Measurements from ENCODE around the gene PLA2G4A. TPM values are rescaled to one million over a fixed set of nuclear protein-coding genes. Genes with fewer than 3 reads are reported as not detected.

The PLA2G4A gene
- total RNA-seq, 4 donors from 2014 or later = 8.7 to 32.7 (median 19.5) TPM

DNA sequence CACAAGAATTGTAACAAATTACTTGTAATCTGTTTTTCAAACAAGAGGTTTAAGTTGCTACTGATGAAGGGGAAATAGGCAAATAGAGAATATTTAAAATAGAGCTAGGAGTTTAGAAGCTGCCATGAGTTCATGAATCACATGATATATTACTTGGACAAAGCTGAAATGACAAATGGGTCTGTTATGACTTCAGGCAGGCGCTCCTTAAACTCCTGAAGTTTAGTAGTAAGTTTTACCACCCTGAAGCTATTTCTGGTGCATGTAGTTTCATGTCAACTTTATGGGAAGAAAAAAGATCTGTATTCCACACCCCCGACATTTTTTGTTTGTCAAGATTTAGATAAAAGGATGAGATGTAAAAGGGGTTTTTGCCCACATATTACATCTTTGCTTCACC lies 58.5 kb downstream of the PLA2G4A start:
- Histone ChIP-seq H3K27ac (peak overlapping the region; percentile 38 to 41), H3K9me3 (no peaks in the 10 kb centered on the region), H3K4me3 (no peak overlapping the region), H3K27me3 (no peaks in the 10 kb centered on the region), H3K36me3 (no peaks in the 10 kb centered on the region), H3K4me1 (peaks cover 0 to 6% of the 10 kb centered on the region in 2 donors)
- DNase-seq = no peak
- no peak for TF ChIP-seq POLR2A (IDR thresholded peaks at IDR 0.05)
- intact Hi-C loops (cut with DNase I; ENCODE audit: low total_unique reads) = no loop called here

DNA sequence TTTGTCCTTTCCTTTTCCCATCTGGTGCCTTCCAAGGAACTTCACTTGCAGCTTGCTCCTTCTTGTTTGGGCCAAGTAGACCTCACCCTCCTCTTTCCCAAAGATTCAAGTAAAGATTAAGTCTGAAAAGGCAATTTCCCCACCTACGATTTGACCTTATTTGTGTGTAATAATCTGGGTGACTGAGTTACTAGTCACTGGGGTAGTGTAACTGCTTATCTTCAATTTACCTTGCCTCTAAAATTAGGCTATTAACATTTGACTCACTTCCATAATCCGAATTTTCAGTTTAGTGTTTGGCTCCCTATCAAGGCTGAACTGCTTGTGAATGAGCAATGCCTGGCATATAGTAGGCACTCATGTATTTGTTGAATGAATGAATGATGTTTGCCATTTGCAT lies 59.6 kb downstream of the PLA2G4A start:
- intact Hi-C loops (cut with DNase I; ENCODE audit: low total_unique reads) = no loop called here
- Histone ChIP-seq H3K27me3 (no peaks in the 10 kb centered on the region), H3K27ac (no peak overlapping the region), H3K9me3 (no peaks in the 10 kb centered on the region), H3K4me1 (peaks cover 0 to 6% of the 10 kb centered on the region in 2 donors), H3K36me3 (no peaks in the 10 kb centered on the region), H3K4me3 (no peak overlapping the region)
- TF ChIP-seq POLR2A (IDR thresholded peaks at IDR 0.05) (no peak), CTCF (IDR thresholded peaks at IDR 0.05) (no peak)
- no peak for DNase-seq

DNA sequence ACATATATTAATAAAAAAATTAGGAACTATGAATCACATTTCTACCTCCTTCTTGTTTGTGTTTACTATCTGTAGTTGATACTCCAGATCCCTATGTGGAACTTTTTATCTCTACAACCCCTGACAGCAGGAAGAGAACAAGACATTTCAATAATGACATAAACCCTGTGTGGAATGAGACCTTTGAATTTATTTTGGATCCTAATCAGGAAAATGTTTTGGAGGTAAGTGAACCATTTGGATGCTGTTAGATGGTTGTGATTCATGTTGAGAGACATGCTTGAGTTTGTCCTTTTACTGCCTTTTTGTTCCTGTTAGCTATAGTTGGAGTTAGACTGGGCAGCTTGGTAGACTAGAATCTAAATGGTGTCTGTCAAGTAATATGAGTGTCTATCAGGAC lies 64.2 kb downstream of the PLA2G4A start:
- no peak for DNase-seq

DNA sequence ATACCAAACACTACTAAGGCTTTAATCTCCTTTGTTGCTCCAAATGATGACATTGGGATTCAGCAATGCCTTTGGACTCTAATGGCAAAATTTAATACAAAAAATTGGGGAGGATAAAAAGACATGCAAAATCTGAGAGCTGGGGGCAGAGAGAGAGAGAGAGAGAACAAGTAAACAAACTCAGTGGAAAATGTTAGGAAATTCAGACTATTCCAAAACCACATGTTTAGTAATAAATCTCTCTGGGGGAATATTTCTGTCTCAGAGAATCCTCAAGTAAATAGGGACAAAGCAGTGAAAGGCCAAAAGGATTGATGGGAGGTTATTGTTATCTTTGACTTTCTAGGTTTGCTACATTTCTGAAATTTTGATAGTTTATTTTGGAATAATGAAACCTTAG lies 65.7 kb downstream of the PLA2G4A start:
- no peaks in the 10 kb centered on the region for H3K27me3 ChIP-seq
- intact Hi-C loops (cut with DNase I; ENCODE audit: low total_unique reads) = no loop called here
- no peak for DNase-seq
- no peaks in the 10 kb centered on the region for H3K4me1 ChIP-seq
- no peaks in the 10 kb centered on the region for H3K9me3 ChIP-seq
- H3K4me3 ChIP-seq = no peak overlapping the region
- no peaks in the 10 kb centered on the region for H3K36me3 ChIP-seq
- no peak overlapping the region for H3K27ac ChIP-seq
- TF ChIP-seq CTCF (IDR thresholded peaks at IDR 0.05) = no peak
- TF ChIP-seq POLR2A (IDR thresholded peaks at IDR 0.05) = no peak

More for the DNA sequence above, 64.2 kb downstream of the PLA2G4A start:
- TF ChIP-seq CTCF (IDR thresholded peaks at IDR 0.05) = no peak
- no peak for TF ChIP-seq POLR2A (IDR thresholded peaks at IDR 0.05)
- no peaks in the 10 kb centered on the region for H3K27me3 ChIP-seq
- intact Hi-C loops (cut with DNase I; ENCODE audit: low total_unique reads) = no loop called here
- H3K4me1 ChIP-seq = no peaks in the 10 kb centered on the region
- H3K4me3 ChIP-seq = no peak overlapping the region
- H3K27ac ChIP-seq = no peak overlapping the region
- no peaks in the 10 kb centered on the region for H3K9me3 ChIP-seq
- H3K36me3 ChIP-seq = no peaks in the 10 kb centered on the region

GRCh38 chr1:186896211-186896610 lies 67.5 kb downstream of the PLA2G4A start:
- Histone ChIP-seq H3K27me3 (no peaks in the 10 kb centered on the region), H3K4me1 (no peaks in the 10 kb centered on the region), H3K27ac (peak overlapping the region; percentile 22 to 56), H3K9me3 (no peaks in the 10 kb centered on the region), H3K36me3 (no peaks in the 10 kb centered on the region), H3K4me3 (no peak overlapping the region)
- intact Hi-C loops (cut with DNase I; ENCODE audit: low total_unique reads) = no loop called here
- no peak for DNase-seq
- TF ChIP-seq POLR2A (IDR thresholded peaks at IDR 0.05) = no peak
- no peak for TF ChIP-seq CTCF (IDR thresholded peaks at IDR 0.05)

DNA sequence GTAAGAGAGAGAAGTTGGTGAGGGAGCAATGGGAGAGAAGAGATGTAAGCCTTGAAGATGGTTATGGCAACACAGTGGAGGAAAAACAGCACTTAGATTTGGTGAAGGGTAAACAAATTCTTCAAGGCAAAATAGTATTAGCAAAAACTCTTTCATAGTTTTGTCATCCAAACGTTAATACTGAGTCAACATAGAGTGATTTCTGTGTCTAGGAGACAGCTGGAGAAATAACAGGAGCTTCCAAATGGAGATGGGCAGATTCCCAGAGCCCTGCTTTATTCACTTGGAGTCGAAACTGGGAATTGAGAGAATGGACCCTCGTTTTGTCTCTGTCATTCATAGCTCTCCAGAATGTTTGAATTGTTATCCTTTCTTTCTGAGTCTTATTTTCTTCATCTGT lies 68.3 kb downstream of the PLA2G4A start:
- H3K27ac ChIP-seq = peak overlapping the region; percentile 22 to 56
- no peaks in the 10 kb centered on the region for H3K27me3 ChIP-seq
- intact Hi-C loops (cut with DNase I; ENCODE audit: low total_unique reads) = no loop called here

More for the DNA sequence above, 68.3 kb downstream of the PLA2G4A start:
- H3K4me1 ChIP-seq = no peaks in the 10 kb centered on the region
- H3K9me3 ChIP-seq = no peaks in the 10 kb centered on the region
- no peaks in the 10 kb centered on the region for H3K36me3 ChIP-seq
- H3K4me3 ChIP-seq = no peak overlapping the region
- DNase-seq = no peak
- TF ChIP-seq CTCF (IDR thresholded peaks at IDR 0.05) (no peak), POLR2A (IDR thresholded peaks at IDR 0.05) (no peak)
